ENCODE results near the gene CCT8. TPM values are rescaled to one million over a fixed set of nuclear protein-coding genes. Genes with fewer than 3 reads are reported as not detected.

CCT8 gene
- total and polyA plus RNA-seq, 2 of the 8 experiments (the other 6 are each of a cell fraction or from before 2014, with no cell fraction given) = 151 to 319 TPM

DNA sequence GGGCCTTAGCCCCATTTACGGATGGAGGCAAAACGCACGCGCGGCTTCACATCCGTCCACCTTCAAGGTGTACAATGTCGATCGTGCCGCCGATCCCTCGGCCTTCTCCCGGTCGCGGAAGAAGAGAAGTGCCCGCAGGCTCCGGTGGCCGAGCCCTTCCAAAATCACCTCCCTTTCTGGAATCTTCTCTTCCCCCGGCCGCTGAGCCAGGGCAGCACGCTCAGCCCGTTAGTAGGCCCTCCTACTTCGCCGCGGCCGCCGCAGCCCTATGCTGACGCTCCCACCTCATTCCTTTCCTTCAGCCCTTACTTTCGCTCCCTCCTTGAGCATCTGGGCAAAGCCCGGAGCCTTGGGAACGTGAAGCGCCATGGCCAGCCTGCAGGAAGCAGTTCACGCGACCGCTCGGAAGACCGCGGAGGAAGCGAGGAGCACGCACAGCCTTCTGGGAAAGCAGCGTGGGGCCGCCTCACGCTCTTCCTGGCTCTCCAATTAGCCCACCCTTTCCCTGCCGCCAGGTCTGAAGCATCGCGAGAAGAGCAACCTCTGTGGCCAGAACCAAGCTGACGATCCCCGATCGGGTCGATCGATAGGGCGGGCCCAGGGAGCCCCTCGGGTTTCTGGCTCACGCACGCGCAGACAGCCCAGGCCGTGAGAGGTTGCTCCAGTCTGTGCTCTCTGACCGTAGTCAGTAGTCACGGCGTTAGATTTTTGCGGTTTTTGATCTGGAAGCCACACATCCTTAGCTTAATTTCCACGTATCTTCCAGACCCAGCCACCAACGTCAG lies at the start of gene CCT8 (continued):
- TF ChIP-seq SP1 (IDR thresholded peaks at IDR 0.05; ENCODE audit: low read depth, low read length) (no peak; the same call in 1 of the 2 replicates), CHD1 (IDR thresholded peaks at IDR 0.05; ENCODE audit: low read depth, low read length) (no peak), SIN3A (conservative IDR thresholded peaks at IDR 0.05 in 1 of 2, IDR thresholded peaks at IDR 0.05 in 1 of 2; ENCODE audit: low read depth in 1 of 2, low read length in 2 of 2) (peak in 1 of 2 experiments; percentile 61; a peak in 2 of 4 replicates), GTF2F1 (IDR thresholded peaks at IDR 0.05; ENCODE audit: borderline replicate concordance, low read depth, low read length) (no peak), NANOG (IDR thresholded peaks at IDR 0.05; ENCODE audit: insufficient read depth, low read depth, low read length, poor library complexity, severe bottlenecking) (no peak), RAD21 (IDR thresholded peaks at IDR 0.05 in 1 of 2, conservative IDR thresholded peaks at IDR 0.05 in 1 of 2; ENCODE audit: low read depth in 2 of 2, low read length in 2 of 2) (no peak), TCF12 (IDR thresholded peaks at IDR 0.05; ENCODE audit: low read depth, low read length) (no peak), CTBP2 (IDR thresholded peaks at IDR 0.05; ENCODE audit: borderline replicate concordance, insufficient read depth, insufficient read length, low read length) (no peak), POLR2AphosphoS5 (IDR thresholded peaks at IDR 0.05; ENCODE audit: low read depth, low read length) (peak; percentile 98), PHF8 (conservative IDR thresholded peaks at IDR 0.05; ENCODE audit: low read depth, low read length) (peak; percentile 92), RNF2 (IDR thresholded peaks at IDR 0.05; ENCODE audit: borderline replicate concordance, low read depth, low read length, missing control alignments, poor library complexity, severe bottlenecking) (no peak), RFX5 (IDR thresholded peaks at IDR 0.05; ENCODE audit: borderline replicate concordance, low read depth, low read length) (no peak), SRF (IDR thresholded peaks at IDR 0.05; ENCODE audit: low read depth, low read length) (peak; percentile 89), SP4 (IDR thresholded peaks at IDR 0.05; ENCODE audit: low read length) (no peak), FOSL1 (IDR thresholded peaks at IDR 0.05; ENCODE audit: insufficient read depth, low read depth, low read length) (no peak), GABPA (IDR thresholded peaks at IDR 0.05; ENCODE audit: borderline replicate concordance, insufficient read depth, low read length) (no peak), BRCA1 (IDR thresholded peaks at IDR 0.05; ENCODE audit: low read depth, low read length) (peak; percentile 94), NRF1 (IDR thresholded peaks at IDR 0.05; ENCODE audit: low read depth, low read length) (peak; percentile 64), RBBP5 (IDR thresholded peaks at IDR 0.05; ENCODE audit: borderline replicate concordance, low read depth, low read length) (0 out of 2 replicates have a peak, but pooled peaks have one; percentile 82)
- TF ChIP-seq, protein P1, sequence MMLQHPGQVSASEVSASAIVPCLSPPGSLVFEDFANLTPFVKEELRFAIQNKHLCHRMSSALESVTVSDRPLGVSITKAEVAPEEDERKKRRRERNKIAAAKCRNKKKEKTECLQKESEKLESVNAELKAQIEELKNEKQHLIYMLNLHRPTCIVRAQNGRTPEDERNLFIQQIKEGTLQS (IDR thresholded peaks at IDR 0.05; ENCODE audit: insufficient read depth, low read depth, low read length) = no peak
- TF ChIP-seq, protein P2, sequence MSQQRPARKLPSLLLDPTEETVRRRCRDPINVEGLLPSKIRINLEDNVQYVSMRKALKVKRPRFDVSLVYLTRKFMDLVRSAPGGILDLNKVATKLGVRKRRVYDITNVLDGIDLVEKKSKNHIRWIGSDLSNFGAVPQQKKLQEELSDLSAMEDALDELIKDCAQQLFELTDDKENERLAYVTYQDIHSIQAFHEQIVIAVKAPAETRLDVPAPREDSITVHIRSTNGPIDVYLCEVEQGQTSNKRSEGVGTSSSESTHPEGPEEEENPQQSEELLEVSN (IDR thresholded peaks at IDR 0.05) = no peak
